IPS DF 4.7 (cell line): ENCODE data around the gene DYNLT1.

Experiments used
- DNase-seq: peaks from one replicate; pipeline ENCODE4 v3.0.0-alpha.2; 2013; ENCODE audit warnings: low spot score; ENCODE audit errors: extremely low read depth

DYNLT1 gene

DNA sequence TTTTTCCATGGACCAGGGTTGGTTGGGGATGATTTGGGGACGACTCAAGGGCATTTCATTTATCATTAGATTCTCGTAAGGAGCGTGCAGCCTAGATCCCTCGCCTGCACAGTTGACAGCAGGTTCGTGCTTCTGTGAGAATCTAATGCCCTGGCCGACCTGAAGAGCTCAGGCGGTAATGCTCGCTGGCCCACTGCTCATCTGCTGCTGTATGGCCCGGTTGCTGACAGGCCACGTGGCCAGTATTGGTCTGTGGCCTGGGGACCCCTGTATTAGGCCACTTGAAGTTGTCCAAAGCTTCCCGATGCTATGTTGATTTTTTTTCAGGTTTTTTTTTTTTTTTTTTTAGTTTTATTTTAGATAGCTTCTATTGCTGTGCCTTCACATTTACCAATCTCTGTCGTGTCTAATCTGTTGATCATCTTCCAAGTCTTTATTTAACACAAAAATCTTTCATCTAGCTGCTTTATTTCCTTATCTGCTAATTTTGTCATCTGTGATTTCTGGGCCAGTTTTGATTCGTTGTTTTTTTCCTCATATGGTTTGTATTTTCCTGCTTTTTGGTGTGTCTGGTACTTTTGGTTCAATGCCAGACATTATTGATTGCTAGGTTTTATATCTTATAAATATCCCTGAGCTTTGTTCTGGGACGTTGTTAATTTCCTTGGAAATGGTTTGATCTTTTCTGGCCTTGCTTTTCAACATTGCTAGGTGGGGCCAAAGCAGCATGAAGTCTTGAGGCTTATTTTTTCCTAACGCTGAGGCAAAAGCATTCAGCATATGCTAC lies 41.1 kb downstream of the DYNLT1 start:
- no peak for DNase-seq

- DNase-seq = no peak
Observed at GRCh38 chr6:158599635-158600034, 44.9 kb downstream of the DYNLT1 start.

DNA sequence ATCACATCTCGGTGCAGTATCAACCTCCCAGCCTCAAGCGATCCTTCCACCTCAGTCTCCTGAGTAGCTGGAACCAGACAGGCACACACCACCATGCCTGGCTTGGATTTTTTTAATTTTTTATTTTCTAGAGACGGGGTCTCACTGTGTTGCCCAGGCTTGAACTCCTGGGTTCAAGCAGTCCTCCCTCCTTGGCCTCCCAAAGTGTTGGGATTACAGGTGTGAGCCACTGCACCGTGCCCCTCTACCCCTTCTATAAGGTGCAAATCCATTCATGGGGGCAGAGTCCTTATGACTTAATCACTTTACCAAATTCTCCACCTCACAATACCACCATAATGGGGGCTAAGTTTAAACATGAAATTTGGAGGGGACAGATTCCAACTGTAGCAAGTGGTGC lies 47.0 kb downstream of the DYNLT1 start:
- DNase-seq = no peak

GRCh38 chr6:158596861-158597260 lies 47.7 kb downstream of the DYNLT1 start:
- DNase-seq = no peak

- DNase-seq = no peak
Observed at GRCh38 chr6:158595223-158595622, 49.3 kb downstream of the DYNLT1 start.

DNA sequence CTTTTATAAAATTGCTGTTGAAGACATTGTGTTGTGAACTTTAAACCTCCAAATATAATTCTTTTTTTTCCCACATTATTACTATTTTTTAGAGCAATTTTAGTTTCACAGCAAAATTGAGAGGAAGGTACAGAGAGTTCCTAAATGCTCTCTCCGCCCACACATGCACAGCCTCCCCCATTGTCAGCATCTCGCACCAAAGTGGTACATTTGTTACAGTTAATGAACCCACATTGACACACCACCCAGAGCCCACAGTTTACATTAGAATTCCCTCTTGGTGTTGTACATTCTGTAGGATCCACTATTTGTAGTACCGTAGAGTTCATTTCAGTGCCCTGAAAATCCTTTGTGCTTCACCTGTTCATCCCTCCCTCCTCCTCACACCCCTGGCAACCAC lies 50.9 kb downstream of the DYNLT1 start:
- no peak for DNase-seq

GRCh38 chr6:158591810-158592209 lies 52.7 kb downstream of the DYNLT1 start:
- no peak for DNase-seq

DNA sequence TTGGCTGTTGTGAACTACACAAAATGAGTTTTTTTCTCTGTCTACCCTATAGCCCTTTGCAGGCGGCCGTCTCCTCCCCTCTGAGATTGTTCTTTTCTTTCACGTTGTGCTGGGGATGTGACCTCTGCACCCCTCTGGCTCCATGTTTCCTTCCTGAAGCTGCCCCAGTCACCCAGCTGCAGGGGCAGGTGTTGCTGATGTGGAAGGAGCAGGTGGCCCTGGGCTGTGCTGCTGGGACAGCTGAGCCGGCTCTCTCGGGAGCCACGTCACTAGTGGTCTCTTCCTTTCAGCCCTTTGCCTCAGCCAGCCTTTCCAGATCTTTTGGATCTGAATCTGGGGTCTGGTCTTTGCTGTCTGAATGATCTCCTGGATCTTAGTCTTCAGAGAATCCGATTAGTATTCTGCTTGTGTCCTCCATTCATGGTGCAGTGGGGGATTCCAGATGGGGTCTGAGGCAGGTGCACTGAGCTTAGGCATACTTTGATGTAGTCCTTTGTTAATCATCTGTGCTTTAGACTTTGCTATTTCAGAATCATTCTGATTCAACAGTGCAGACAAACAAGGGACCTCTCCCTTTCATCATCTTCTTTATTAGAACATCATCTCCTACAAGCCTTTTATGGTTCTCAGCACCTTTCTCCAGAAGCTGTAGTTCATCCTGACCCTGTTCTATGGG lies 53.3 kb downstream of the DYNLT1 start:
- DNase-seq = no peak

- DNase-seq = no peak
Observed at GRCh38 chr6:158589366-158589765, 55.2 kb downstream of the DYNLT1 start.

DNA sequence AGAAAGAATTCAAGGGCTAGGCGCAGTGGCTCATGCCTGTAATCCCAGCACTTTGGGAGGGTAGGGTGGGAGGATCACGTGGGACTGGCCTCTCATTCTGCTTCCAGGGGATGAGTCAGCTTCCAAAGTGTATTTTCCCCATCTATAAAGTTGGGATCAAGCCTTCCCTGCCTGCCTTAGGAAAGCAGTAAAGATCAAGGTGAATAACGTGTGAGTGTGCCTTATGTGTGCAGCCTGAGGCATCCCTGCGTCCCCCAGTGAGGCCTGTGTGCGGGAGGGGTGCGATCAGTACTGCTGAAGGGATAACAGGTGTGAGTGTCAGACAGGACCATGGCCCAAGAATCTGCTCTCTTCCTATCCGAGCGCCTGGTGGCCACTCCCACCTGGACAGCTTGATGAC lies 57.9 kb downstream of the DYNLT1 start:
- DNase-seq = no peak
